Endometrial microvascular endothelial cells (primary cell): ENCODE results near the gene C3. TPM values are rescaled to one million over a fixed set of nuclear protein-coding genes. Genes with fewer than 3 reads are reported as not detected.

Experiments
- in situ Hi-C: cut with HindIII; loops from 2 replicates; pipeline ENCODE4 v1.10.0; 2017; ENCODE audit warnings: low sequenced_read_pairs, low pct_unique_long_range_greater_than_20kb; ENCODE audit errors: inconsistent ontology term
- total RNA-seq: library from RNA; depleted of rRNA; stranded (reverse); fragments of >200 nt; gene quantifications from one replicate; pipeline ENCODE4 v1.2.3, GENCODE V29; 2015; ENCODE audit errors: inconsistent ontology term

C3 gene
- total RNA-seq, 1 donor from 2014 or later = not detected

- in situ Hi-C loops = no loop called here
These were observed 14.4 kb downstream of the C3 start for GRCh38 chr19:6705931-6706632.

- in situ Hi-C loops = no loop called here
These were observed 19.7 kb downstream of the C3 start for GRCh38 chr19:6700586-6701316.

GRCh38 chr19:6699935-6700334 is 20.5 kb downstream of the C3 start:
- in situ Hi-C loops = no loop called here

GRCh38 chr19:6697291-6697690 is 23.2 kb downstream of the C3 start:
- in situ Hi-C loops = no loop called here

GRCh38 chr19:6696239-6696820 is 24.1 kb downstream of the C3 start:
- in situ Hi-C loops = no loop called here

GRCh38 chr19:6694147-6694815 is 26.2 kb downstream of the C3 start:
- in situ Hi-C loops = no loop called here

GRCh38 chr19:6693681-6694080 is 26.8 kb downstream of the C3 start:
- in situ Hi-C loops = no loop called here

GRCh38 chr19:6693056-6693471 is 27.4 kb downstream of the C3 start:
- in situ Hi-C loops = no loop called here

GRCh38 chr19:6692027-6692426 is 28.4 kb downstream of the C3 start:
- in situ Hi-C loops = no loop called here

- in situ Hi-C loops = no loop called here
These were observed 29.1 kb downstream of the C3 start for GRCh38 chr19:6691342-6691741.

GRCh38 chr19:6690160-6690885 is 30.1 kb downstream of the C3 start:
- in situ Hi-C loops = no loop called here

GRCh38 chr19:6687114-6687513 is 33.3 kb downstream of the C3 start:
- in situ Hi-C loops = no loop called here

GRCh38 chr19:6686628-6686975 is 33.8 kb downstream of the C3 start:
- in situ Hi-C loops = no loop called here

- in situ Hi-C loops = no loop called here
These were observed 34.4 kb downstream of the C3 start for GRCh38 chr19:6685962-6686627.

- in situ Hi-C loops = no loop called here
These were observed 35.0 kb downstream of the C3 start for GRCh38 chr19:6685482-6685881.

GRCh38 chr19:6683971-6684370 is 36.5 kb downstream of the C3 start:
- in situ Hi-C loops = no loop called here

GRCh38 chr19:6682607-6683128 is 37.8 kb downstream of the C3 start:
- in situ Hi-C loops = no loop called here

- in situ Hi-C loops = no loop called here
These were observed 40.3 kb downstream of the C3 start for GRCh38 chr19:6680141-6680540.
